RWPE1 (cell line): ENCODE measurements around the gene TMEM186.

Source experiments
- CTCF ChIA-PET: fragments of 350-600 bp; sonication (Branson Sonifier 250); formaldehyde crosslinking; extraction: SDS; loops from one replicate; lab custom pipeline; 2021; lab: Yijun Ruan, JAX
- POLR2A ChIA-PET: fragments of 400-600 bp; formaldehyde crosslinking; extraction: SDS; loops from one replicate; lab custom pipeline; 2020; ENCODE audit warnings: antibody characterized with exemption; ENCODE audit not compliant: low non-redundant PET; lab: Yijun Ruan, JAX
- DNase-seq: peaks from one replicate; pipeline ENCODE4 v3.0.0; 2012; ENCODE audit warnings: low spot score
- H3K27ac ChIP-seq: fragments of 450-650 bp; 2 replicates; pipeline ENCODE4 v1.5.1; 2017
- CTCF ChIP-seq: fragments of 450-650 bp; conservative IDR thresholded peaks from 2 replicates; pipeline ENCODE4 v1.5.1; 2017; ENCODE audit warnings: low read depth, mild to moderate bottlenecking

TMEM186 gene

DNA sequence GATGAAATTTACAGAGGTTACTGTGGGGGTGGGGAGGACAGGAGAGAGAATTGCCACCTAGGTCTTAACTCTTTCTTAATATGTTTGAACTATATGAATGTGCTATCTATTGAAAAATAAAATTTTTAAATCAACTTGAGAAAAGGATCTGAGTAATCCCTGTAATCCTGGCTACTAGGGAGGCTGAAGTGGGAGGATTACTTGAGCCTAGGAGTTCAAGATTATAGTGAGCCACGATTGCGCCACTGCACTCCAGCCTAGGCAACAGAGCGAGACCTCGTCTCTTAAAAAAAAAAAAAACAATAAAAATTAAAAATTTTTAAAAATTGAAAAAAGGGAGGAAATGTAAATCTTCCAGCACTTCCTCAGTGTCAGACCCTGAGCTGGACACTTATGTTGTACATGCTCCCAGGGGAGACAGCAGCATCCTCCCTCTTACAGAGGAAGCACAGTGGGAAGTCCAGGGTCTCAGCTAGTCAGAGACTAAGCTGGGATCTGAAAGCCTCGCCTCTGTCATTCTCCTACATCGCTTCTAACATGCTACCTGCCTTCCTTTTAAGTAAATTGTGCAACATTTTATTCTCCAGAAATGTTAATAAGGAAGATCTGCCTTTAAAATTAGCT lies 22.1 kb upstream of the TMEM186 start:
- CTCF ChIA-PET = no interaction called here
- TF ChIP-seq CTCF = no peak
- POLR2A ChIA-PET = no interaction called here
- no peak overlapping the region for H3K27ac ChIP-seq
- DNase-seq = no peak

- no peak for TF ChIP-seq CTCF
- no peak overlapping the region for H3K27ac ChIP-seq
- ChIA-PET POLR2A (no interaction called here), CTCF (interaction anchor here (0.6 kb wide), 1 partner anchor 62 kb away, joined by 3 read pairs; no protein-coding TSS in a partner anchor)
- DNase-seq = no peak
Observed at GRCh38 chr16:8818504-8819270, 21.2 kb upstream of the TMEM186 start.

GRCh38 chr16:8816967-8817655 lies 19.7 kb upstream of the TMEM186 start:
- POLR2A ChIA-PET = no interaction called here

GRCh38 chr16:8814095-8814806 lies 16.8 kb upstream of the TMEM186 start:
- CTCF ChIA-PET = no interaction called here
- TF ChIP-seq CTCF = no peak
- no peak overlapping the region for H3K27ac ChIP-seq
- POLR2A ChIA-PET = no interaction called here
- no peak for DNase-seq

More at GRCh38 chr16:8816967-8817655, 19.7 kb upstream of the TMEM186 start:
- TF ChIP-seq CTCF = no peak
- no peak for DNase-seq
- CTCF ChIA-PET = interaction anchor here (0.8 kb wide), 1 partner anchor 9 kb away, joined by 4 read pairs; no protein-coding TSS in a partner anchor
- H3K27ac ChIP-seq = no peak overlapping the region

GRCh38 chr16:8812162-8812843 lies 14.9 kb upstream of the TMEM186 start:
- no peak overlapping the region for H3K27ac ChIP-seq
- POLR2A ChIA-PET = no interaction called here
- no peak for TF ChIP-seq CTCF

More at GRCh38 chr16:8812162-8812843, 14.9 kb upstream of the TMEM186 start:
- CTCF ChIA-PET = no interaction called here
- DNase-seq = no peak
